Myocyte (in vitro differentiated cells): ENCODE measurements around the gene PRDM8. TPM values are rescaled to one million over a fixed set of nuclear protein-coding genes. Genes with fewer than 3 reads are reported as not detected.

Experiments
- DNase-seq: peaks from one replicate; pipeline ENCODE4 v3.0.0-alpha.2; 2012; ENCODE audit warnings: low read depth
- total RNA-seq: library from RNA; depleted of rRNA; stranded (reverse); fragments of >200 nt; gene quantifications from 2 replicates; pipeline ENCODE4 v1.2.3, GENCODE V29; 2014

PRDM8 gene
- total RNA-seq, 1 donor from 2014 or later, result 14.7 TPM

GRCh38 chr4:80183250-80184052 lies 13.9 kb upstream of the PRDM8 start:
- peak; percentile 29 for DNase-seq

GRCh38 chr4:80184053-80184824 lies 13.1 kb upstream of the PRDM8 start:
- peak; percentile 93 for DNase-seq

- DNase-seq, result peak; percentile 75
Measured at GRCh38 chr4:80184825-80185756, 12.2 kb upstream of the PRDM8 start.

GRCh38 chr4:80185787-80186548 lies 11.3 kb upstream of the PRDM8 start:
- DNase-seq, result no peak

- DNase-seq, result no peak
Measured at GRCh38 chr4:80186676-80187075, 10.6 kb upstream of the PRDM8 start.

- DNase-seq, result no peak
Measured at GRCh38 chr4:80187677-80188076, 9.6 kb upstream of the PRDM8 start.

GRCh38 chr4:80188457-80188800 lies 8.9 kb upstream of the PRDM8 start:
- no peak for DNase-seq

- DNase-seq, result no peak
Measured at GRCh38 chr4:80188801-80189458, 8.4 kb upstream of the PRDM8 start.

- DNase-seq, result no peak
Measured at GRCh38 chr4:80189581-80189955, 7.7 kb upstream of the PRDM8 start.

- no peak for DNase-seq
Measured at GRCh38 chr4:80189956-80190677, 7.2 kb upstream of the PRDM8 start.

- no peak for DNase-seq
Measured at GRCh38 chr4:80192252-80192866, 4.9 kb upstream of the PRDM8 start.

- peak; percentile 63 for DNase-seq
Measured at GRCh38 chr4:80192937-80193336, 4.4 kb upstream of the PRDM8 start.

- no peak for DNase-seq
Measured at GRCh38 chr4:80195441-80196140, 1.7 kb upstream of the PRDM8 start.

- DNase-seq, result no peak
Measured at GRCh38 chr4:80196259-80196921, 913 bp upstream of the PRDM8 start.

- no peak for DNase-seq
Measured at GRCh38 chr4:80197601-80198440, 518 bp downstream of the PRDM8 start.

- DNase-seq, result no peak
Measured at GRCh38 chr4:80198441-80198837, 1.1 kb downstream of the PRDM8 start.

- no peak for DNase-seq
Measured at GRCh38 chr4:80199004-80199560, 1.8 kb downstream of the PRDM8 start.
